ENCODE measurements around the gene SVOP.

The SVOP gene

GRCh38 chr12:108935159-108935763 is 85.6 kb downstream of the SVOP start:
- no peak for DNase-seq (ENCODE audit: low read depth)

GRCh38 chr12:108933949-108934348 is 86.9 kb downstream of the SVOP start:
- no peak for DNase-seq (ENCODE audit: low read depth)

GRCh38 chr12:108930756-108931155 is 90.1 kb downstream of the SVOP start:
- DNase-seq (ENCODE audit: low read depth): no peak

GRCh38 chr12:108930155-108930554 is 90.7 kb downstream of the SVOP start:
- DNase-seq (ENCODE audit: low read depth): no peak

- DNase-seq (ENCODE audit: low read depth): no peak
These were observed 92.2 kb downstream of the SVOP start for GRCh38 chr12:108928695-108929094.

DNA sequence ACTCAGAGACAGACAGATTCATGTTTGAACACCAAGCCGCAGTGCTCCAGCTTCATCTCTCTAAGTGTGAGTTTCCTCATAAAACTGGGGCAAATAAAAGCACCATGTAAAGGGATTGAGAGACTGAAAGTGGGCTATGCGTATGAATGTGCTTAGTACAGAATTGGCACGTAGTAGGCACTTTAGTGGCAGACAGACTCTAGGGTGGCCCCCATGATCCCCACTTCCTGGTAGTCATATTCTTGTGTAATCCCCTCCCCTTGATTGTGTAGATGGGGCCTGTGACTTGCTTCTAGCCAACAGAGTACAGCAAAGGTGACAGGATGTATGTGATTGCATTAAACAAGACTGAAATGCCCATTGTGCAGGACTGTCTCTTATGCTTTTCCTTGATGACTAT is 98.0 kb downstream of the SVOP start:
- no peak for DNase-seq (ENCODE audit: low read depth)

GRCh38 chr12:108921946-108922345 is 98.9 kb downstream of the SVOP start:
- no peak for DNase-seq (ENCODE audit: low read depth)

GRCh38 chr12:108918960-108919642 is 101.8 kb downstream of the SVOP start:
- no peak for DNase-seq (ENCODE audit: low read depth)

GRCh38 chr12:108918206-108918605 is 102.7 kb downstream of the SVOP start:
- DNase-seq (ENCODE audit: low read depth): no peak

GRCh38 chr12:108916336-108916735 is 104.5 kb downstream of the SVOP start:
- DNase-seq (ENCODE audit: low read depth): no peak

DNA sequence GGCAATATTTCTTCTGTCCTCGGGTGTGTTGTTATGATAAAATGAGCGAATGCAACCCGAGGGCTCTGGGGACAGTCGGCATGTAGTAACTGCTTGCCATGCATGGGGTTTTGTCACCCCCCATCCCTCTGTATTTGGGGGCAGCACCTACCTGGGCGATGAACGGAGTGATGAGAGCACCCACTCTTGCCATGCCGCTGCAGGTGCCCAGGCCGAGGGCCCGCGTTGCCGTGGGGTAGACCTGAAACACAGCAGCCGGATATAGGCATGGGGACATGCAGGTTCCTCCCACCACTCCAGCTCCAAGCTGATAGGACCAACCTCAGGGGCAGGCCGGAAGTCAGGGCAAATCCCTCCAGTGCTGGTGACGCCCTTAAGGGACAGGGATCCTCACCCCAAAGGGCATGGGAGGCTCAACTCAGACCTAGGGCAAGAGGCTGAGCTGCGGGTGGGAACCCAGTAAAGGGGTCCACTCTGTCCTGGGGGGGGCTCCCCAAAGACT is 105.2 kb downstream of the SVOP start:
- no peak for DNase-seq (ENCODE audit: low read depth)

DNA sequence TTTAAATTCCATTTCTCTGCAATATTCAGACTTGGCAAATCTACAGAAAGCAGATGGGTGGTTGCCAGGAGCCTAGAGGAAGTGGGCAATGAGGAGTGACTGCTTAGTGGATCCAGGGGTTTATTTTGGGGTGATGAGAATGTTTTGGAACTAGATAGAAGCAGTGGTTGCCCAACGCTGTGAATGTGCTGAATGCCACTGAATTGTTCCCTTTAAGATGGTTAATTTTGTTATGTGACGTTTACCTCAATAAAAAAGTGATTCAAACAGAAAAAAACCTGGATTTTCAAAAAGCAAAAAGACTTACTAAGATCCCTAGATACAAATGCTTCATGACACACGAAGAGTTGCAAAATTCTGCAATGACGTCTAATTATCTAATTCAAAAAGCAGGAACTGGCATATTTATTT is 106.7 kb downstream of the SVOP start:
- peak; percentile 36 for DNase-seq (ENCODE audit: low read depth)

GRCh38 chr12:108912361-108912760 is 108.5 kb downstream of the SVOP start:
- no peak for DNase-seq (ENCODE audit: low read depth)

- no peak for DNase-seq (ENCODE audit: low read depth)
These were observed 109.0 kb downstream of the SVOP start for GRCh38 chr12:108911915-108912314.

GRCh38 chr12:108910336-108910735 is 110.5 kb downstream of the SVOP start:
- no peak for DNase-seq (ENCODE audit: low read depth)

GRCh38 chr12:108907839-108908351 is 113.0 kb downstream of the SVOP start:
- DNase-seq (ENCODE audit: low read depth): peak; percentile 14

DNA sequence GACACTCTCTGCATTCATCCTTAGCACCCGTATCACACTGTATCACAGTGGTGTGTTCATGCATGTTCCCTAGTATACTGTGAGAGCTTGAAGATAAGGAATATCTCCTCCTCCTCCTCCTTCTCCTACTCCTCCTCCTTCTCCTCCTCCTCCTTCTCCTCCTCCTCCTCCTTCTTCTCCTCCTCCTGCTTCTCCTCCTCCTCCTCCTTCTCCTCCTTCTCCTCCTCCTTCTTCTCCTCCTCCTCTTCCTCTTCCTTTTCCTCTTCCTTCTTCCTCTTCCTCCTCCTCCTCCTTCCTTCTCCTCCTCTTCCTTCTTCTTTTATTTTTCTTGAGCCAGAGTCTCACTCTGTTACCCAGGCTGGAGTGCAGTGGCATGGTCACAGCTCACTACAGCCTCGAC is 113.9 kb downstream of the SVOP start:
- DNase-seq (ENCODE audit: low read depth): no peak

DNA sequence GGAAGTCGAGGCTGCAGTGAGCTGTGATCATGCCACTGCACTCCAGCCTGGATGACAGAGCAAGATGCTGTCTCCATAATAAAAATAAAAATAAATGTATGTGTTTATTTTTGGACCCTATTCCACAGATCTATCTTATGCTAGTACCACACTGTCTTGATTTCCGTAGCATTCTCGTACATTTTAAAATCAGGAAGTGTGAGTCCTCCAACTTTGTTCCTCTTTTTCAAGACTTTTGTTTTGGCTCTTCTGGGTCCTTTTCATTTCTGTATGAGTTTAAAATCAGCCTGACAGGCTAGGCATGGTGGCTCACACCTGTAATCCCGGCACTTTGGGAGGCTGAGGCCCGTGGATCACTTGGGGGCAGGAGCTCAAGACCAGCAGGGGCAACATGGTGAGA is 115.1 kb downstream of the SVOP start:
- DNase-seq (ENCODE audit: low read depth): no peak

- DNase-seq (ENCODE audit: low read depth): no peak
These were observed 121.7 kb downstream of the SVOP start for GRCh38 chr12:108899145-108899544.

DNA sequence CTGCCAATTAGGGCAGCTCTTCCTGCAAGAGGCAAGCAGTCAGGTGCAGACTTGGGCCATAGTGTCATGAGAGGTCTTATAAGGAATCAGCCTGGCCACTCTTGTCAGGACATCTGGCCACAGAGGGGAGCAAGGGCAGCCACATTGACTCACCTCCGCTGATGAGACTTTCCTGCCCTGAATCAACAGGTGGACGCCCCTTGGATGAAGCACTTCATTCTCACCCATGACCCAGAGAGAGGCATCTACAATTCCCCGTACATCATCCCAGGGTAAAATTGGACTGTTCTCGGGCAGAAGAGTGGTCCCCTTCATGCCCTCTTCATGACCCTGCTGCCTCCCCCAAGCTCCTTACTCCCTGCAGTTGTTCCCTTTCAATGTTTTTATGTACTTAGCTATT is 124.1 kb downstream of the SVOP start:
- no peak for DNase-seq (ENCODE audit: low read depth)

DNA sequence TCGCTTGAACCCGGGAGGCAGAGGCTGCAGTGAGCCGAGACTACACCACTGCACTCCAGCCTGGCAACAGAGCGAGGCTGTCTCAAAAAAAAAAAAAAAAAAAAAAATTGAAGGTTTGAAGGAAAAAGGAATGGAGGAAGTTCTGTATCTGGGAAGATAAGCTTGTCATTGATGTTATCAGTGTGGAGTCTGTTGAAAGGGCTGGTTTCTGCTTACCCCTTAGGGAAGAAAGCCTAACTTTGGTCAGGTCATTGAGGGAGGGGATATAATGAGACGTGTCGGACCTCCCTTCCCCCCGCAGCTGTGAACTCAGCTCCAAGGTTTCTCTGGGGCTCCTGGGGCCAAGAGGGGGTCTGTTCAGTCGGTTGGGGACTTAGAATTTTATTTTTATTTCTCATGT is 124.5 kb downstream of the SVOP start:
- no peak for DNase-seq (ENCODE audit: low read depth)

- DNase-seq (ENCODE audit: low read depth): no peak
These were observed 125.6 kb downstream of the SVOP start for GRCh38 chr12:108895220-108895802.

GRCh38 chr12:108890208-108890607 is 130.7 kb downstream of the SVOP start:
- no peak for DNase-seq (ENCODE audit: low read depth)

Measured in GM04503 (cell line).